Measurements from ENCODE around the gene GLIPR2.

The GLIPR2 gene

GRCh38 chr9:36151316-36152210, 15.0 kb downstream of the GLIPR2 start:
- no peak overlapping the region for H3K27ac ChIP-seq (ENCODE audit: low read depth, low read length)
- H4K8ac ChIP-seq (ENCODE audit: low read depth, low read length): no peak overlapping the region
- no peak overlapping the region for H3K9ac ChIP-seq (ENCODE audit: low read length)
- no peak overlapping the region for H4K5ac ChIP-seq (ENCODE audit: low read length)
- no peaks in the 10 kb centered on the region for H3K79me2 ChIP-seq (ENCODE audit: control insufficient read depth, insufficient read depth, low read length)
- no peak overlapping the region for H2BK5ac ChIP-seq (ENCODE audit: low read length)
- H3K18ac ChIP-seq (ENCODE audit: low read length): no peak overlapping the region
- no peaks in the 10 kb centered on the region for H3K4me1 ChIP-seq (ENCODE audit: control insufficient read depth, low read depth, low read length)
- no peak overlapping the region for H2AK5ac ChIP-seq (ENCODE audit: low read length)
- H3K4me3 ChIP-seq (ENCODE audit: low read length): no peak overlapping the region
- no peak overlapping the region for H2BK15ac ChIP-seq (replicated peaks; ENCODE audit: low read depth)
- no peaks in the 10 kb centered on the region for H3K36me3 ChIP-seq (ENCODE audit: control insufficient read depth, insufficient read depth, low read length)
- no peak overlapping the region for H2BK120ac ChIP-seq (ENCODE audit: low read depth, low read length)
- peak overlapping the region; percentile 28 for H3K56ac ChIP-seq (ENCODE audit: low read length)
- no CpG with 5 or more reads among the region's 14 CpGs for WGBS (ENCODE audit: extremely low coverage, insufficient coverage, low lambda C conversion rate)
- H3K4me2 ChIP-seq (ENCODE audit: low read length): no peak overlapping the region
- H3K4ac ChIP-seq (ENCODE audit: low read depth, low read length): no peak overlapping the region
- no peak overlapping the region for H3K23ac ChIP-seq (ENCODE audit: low read length)
- H3K79me1 ChIP-seq (ENCODE audit: low read length): no peaks in the 10 kb centered on the region
- peak; percentile 57 for DNase-seq
- no peaks in the 10 kb centered on the region for H3K27me3 ChIP-seq (ENCODE audit: insufficient read depth, low read length, poor library complexity)

GRCh38 chr9:36152741-36153438, 16.4 kb downstream of the GLIPR2 start:
- no peak overlapping the region for H2BK120ac ChIP-seq (ENCODE audit: low read depth, low read length)
- H3K27me3 ChIP-seq (ENCODE audit: insufficient read depth, low read length, poor library complexity): no peaks in the 10 kb centered on the region
- H2BK5ac ChIP-seq (ENCODE audit: low read length): no peak overlapping the region
- no peak overlapping the region for H3K4me3 ChIP-seq (ENCODE audit: low read length)
- no peak overlapping the region for H2AK5ac ChIP-seq (ENCODE audit: low read length)
- no peak overlapping the region for H3K18ac ChIP-seq (ENCODE audit: low read length)
- H3K4me2 ChIP-seq (ENCODE audit: low read length): no peak overlapping the region
- H3K23ac ChIP-seq (ENCODE audit: low read length): no peak overlapping the region
- H3K56ac ChIP-seq (ENCODE audit: low read length): no peak overlapping the region
- H3K79me1 ChIP-seq (ENCODE audit: low read length): no peaks in the 10 kb centered on the region
- no peak overlapping the region for H4K5ac ChIP-seq (ENCODE audit: low read length)
- H3K9ac ChIP-seq (ENCODE audit: low read length): no peak overlapping the region
- H3K4ac ChIP-seq (ENCODE audit: low read depth, low read length): no peak overlapping the region
- WGBS (ENCODE audit: extremely low coverage, insufficient coverage, low lambda C conversion rate): no CpG with 5 or more reads among the region's 10 CpGs
- no peaks in the 10 kb centered on the region for H3K36me3 ChIP-seq (ENCODE audit: control insufficient read depth, insufficient read depth, low read length)
- no peak for DNase-seq
- no peak overlapping the region for H2BK15ac ChIP-seq (replicated peaks; ENCODE audit: low read depth)
- no peaks in the 10 kb centered on the region for H3K79me2 ChIP-seq (ENCODE audit: control insufficient read depth, insufficient read depth, low read length)
- no peak overlapping the region for H4K8ac ChIP-seq (ENCODE audit: low read depth, low read length)
- H3K4me1 ChIP-seq (ENCODE audit: control insufficient read depth, low read depth, low read length): no peaks in the 10 kb centered on the region
- H3K27ac ChIP-seq (ENCODE audit: low read depth, low read length): no peak overlapping the region

GRCh38 chr9:36153746-36154145, 17.2 kb downstream of the GLIPR2 start:
- H3K79me1 ChIP-seq (ENCODE audit: low read length): no peaks in the 10 kb centered on the region
- H3K9ac ChIP-seq (ENCODE audit: low read length): no peak overlapping the region
- no peaks in the 10 kb centered on the region for H3K79me2 ChIP-seq (ENCODE audit: control insufficient read depth, insufficient read depth, low read length)
- no peak overlapping the region for H4K8ac ChIP-seq (ENCODE audit: low read depth, low read length)
- no peak overlapping the region for H2BK5ac ChIP-seq (ENCODE audit: low read length)
- H3K4me2 ChIP-seq (ENCODE audit: low read length): no peak overlapping the region
- H3K36me3 ChIP-seq (ENCODE audit: control insufficient read depth, insufficient read depth, low read length): no peaks in the 10 kb centered on the region
- WGBS (ENCODE audit: extremely low coverage, insufficient coverage, low lambda C conversion rate): no CpG with 5 or more reads among the region's 9 CpGs
- H2BK15ac ChIP-seq (replicated peaks; ENCODE audit: low read depth): no peak overlapping the region
- no peaks in the 10 kb centered on the region for H3K27me3 ChIP-seq (ENCODE audit: insufficient read depth, low read length, poor library complexity)
- no peak for DNase-seq
- no peak overlapping the region for H4K5ac ChIP-seq (ENCODE audit: low read length)
- H3K4me1 ChIP-seq (ENCODE audit: control insufficient read depth, low read depth, low read length): no peaks in the 10 kb centered on the region
- H2AK5ac ChIP-seq (ENCODE audit: low read length): no peak overlapping the region
- H2BK120ac ChIP-seq (ENCODE audit: low read depth, low read length): no peak overlapping the region
- no peak overlapping the region for H3K56ac ChIP-seq (ENCODE audit: low read length)
- H3K4ac ChIP-seq (ENCODE audit: low read depth, low read length): no peak overlapping the region
- no peak overlapping the region for H3K27ac ChIP-seq (ENCODE audit: low read depth, low read length)
- H3K23ac ChIP-seq (ENCODE audit: low read length): no peak overlapping the region
- H3K18ac ChIP-seq (ENCODE audit: low read length): no peak overlapping the region
- no peak overlapping the region for H3K4me3 ChIP-seq (ENCODE audit: low read length)

- H3K36me3 ChIP-seq (ENCODE audit: control insufficient read depth, insufficient read depth, low read length): no peaks in the 10 kb centered on the region
- no peak overlapping the region for H2BK15ac ChIP-seq (replicated peaks; ENCODE audit: low read depth)
- no peak overlapping the region for H4K8ac ChIP-seq (ENCODE audit: low read depth, low read length)
- H2BK5ac ChIP-seq (ENCODE audit: low read length): no peak overlapping the region
- H3K4me2 ChIP-seq (ENCODE audit: low read length): no peak overlapping the region
- H3K27me3 ChIP-seq (ENCODE audit: insufficient read depth, low read length, poor library complexity): no peaks in the 10 kb centered on the region
- H3K9ac ChIP-seq (ENCODE audit: low read length): no peak overlapping the region
- peak; percentile 40 for DNase-seq
- H3K79me1 ChIP-seq (ENCODE audit: low read length): no peaks in the 10 kb centered on the region
- no peak overlapping the region for H3K27ac ChIP-seq (ENCODE audit: low read depth, low read length)
- no peak overlapping the region for H3K18ac ChIP-seq (ENCODE audit: low read length)
- no peak overlapping the region for H3K4me3 ChIP-seq (ENCODE audit: low read length)
- H3K79me2 ChIP-seq (ENCODE audit: control insufficient read depth, insufficient read depth, low read length): no peaks in the 10 kb centered on the region
- H2BK120ac ChIP-seq (ENCODE audit: low read depth, low read length): no peak overlapping the region
- no CpG with 5 or more reads among the region's 11 CpGs for WGBS (ENCODE audit: extremely low coverage, insufficient coverage, low lambda C conversion rate)
- H4K5ac ChIP-seq (ENCODE audit: low read length): no peak overlapping the region
- H3K4ac ChIP-seq (ENCODE audit: low read depth, low read length): no peak overlapping the region
- H3K4me1 ChIP-seq (ENCODE audit: control insufficient read depth, low read depth, low read length): no peaks in the 10 kb centered on the region
- no peak overlapping the region for H3K56ac ChIP-seq (ENCODE audit: low read length)
- H2AK5ac ChIP-seq (ENCODE audit: low read length): no peak overlapping the region
- H3K23ac ChIP-seq (ENCODE audit: low read length): no peak overlapping the region
These were observed 17.9 kb downstream of the GLIPR2 start for GRCh38 chr9:36154331-36154952.

GRCh38 chr9:36156116-36156515, 19.6 kb downstream of the GLIPR2 start:
- WGBS (ENCODE audit: extremely low coverage, insufficient coverage, low lambda C conversion rate): no CpG with 5 or more reads among the region's 6 CpGs
- no peak overlapping the region for H3K27ac ChIP-seq (ENCODE audit: low read depth, low read length)

More at GRCh38 chr9:36156116-36156515, 19.6 kb downstream of the GLIPR2 start:
- no peaks in the 10 kb centered on the region for H3K79me2 ChIP-seq (ENCODE audit: control insufficient read depth, insufficient read depth, low read length)
- H3K36me3 ChIP-seq (ENCODE audit: control insufficient read depth, insufficient read depth, low read length): no peaks in the 10 kb centered on the region
- DNase-seq: no peak
- no peak overlapping the region for H3K4ac ChIP-seq (ENCODE audit: low read depth, low read length)
- no peaks in the 10 kb centered on the region for H3K27me3 ChIP-seq (ENCODE audit: insufficient read depth, low read length, poor library complexity)
- no peak overlapping the region for H4K5ac ChIP-seq (ENCODE audit: low read length)
- H3K23ac ChIP-seq (ENCODE audit: low read length): no peak overlapping the region
- H3K9ac ChIP-seq (ENCODE audit: low read length): no peak overlapping the region
- H3K4me1 ChIP-seq (ENCODE audit: control insufficient read depth, low read depth, low read length): no peaks in the 10 kb centered on the region
- H2BK120ac ChIP-seq (ENCODE audit: low read depth, low read length): no peak overlapping the region
- no peak overlapping the region for H2AK5ac ChIP-seq (ENCODE audit: low read length)
- no peak overlapping the region for H3K4me2 ChIP-seq (ENCODE audit: low read length)
- no peak overlapping the region for H2BK5ac ChIP-seq (ENCODE audit: low read length)
- H3K79me1 ChIP-seq (ENCODE audit: low read length): no peaks in the 10 kb centered on the region
- no peak overlapping the region for H2BK15ac ChIP-seq (replicated peaks; ENCODE audit: low read depth)
- no peak overlapping the region for H3K56ac ChIP-seq (ENCODE audit: low read length)
- no peak overlapping the region for H4K8ac ChIP-seq (ENCODE audit: low read depth, low read length)
- no peak overlapping the region for H3K4me3 ChIP-seq (ENCODE audit: low read length)
- H3K18ac ChIP-seq (ENCODE audit: low read length): no peak overlapping the region

Measured in mesendoderm (in vitro differentiated cells).